NCI-H128 (cell line): ENCODE data around the gene NTN5.
"Not testable (repeated sequence)": the region's sequence is repeated elsewhere in the genome, so short reads cannot be mapped to it uniquely, and the experiment has no call there.

Source experiments
- DNase-seq: peaks from one replicate; lab custom pipeline; 2025; ENCODE audit not compliant: unreplicated experiment; lab: John Stamatoyannopoulos, UW

Gene NTN5

DNA sequence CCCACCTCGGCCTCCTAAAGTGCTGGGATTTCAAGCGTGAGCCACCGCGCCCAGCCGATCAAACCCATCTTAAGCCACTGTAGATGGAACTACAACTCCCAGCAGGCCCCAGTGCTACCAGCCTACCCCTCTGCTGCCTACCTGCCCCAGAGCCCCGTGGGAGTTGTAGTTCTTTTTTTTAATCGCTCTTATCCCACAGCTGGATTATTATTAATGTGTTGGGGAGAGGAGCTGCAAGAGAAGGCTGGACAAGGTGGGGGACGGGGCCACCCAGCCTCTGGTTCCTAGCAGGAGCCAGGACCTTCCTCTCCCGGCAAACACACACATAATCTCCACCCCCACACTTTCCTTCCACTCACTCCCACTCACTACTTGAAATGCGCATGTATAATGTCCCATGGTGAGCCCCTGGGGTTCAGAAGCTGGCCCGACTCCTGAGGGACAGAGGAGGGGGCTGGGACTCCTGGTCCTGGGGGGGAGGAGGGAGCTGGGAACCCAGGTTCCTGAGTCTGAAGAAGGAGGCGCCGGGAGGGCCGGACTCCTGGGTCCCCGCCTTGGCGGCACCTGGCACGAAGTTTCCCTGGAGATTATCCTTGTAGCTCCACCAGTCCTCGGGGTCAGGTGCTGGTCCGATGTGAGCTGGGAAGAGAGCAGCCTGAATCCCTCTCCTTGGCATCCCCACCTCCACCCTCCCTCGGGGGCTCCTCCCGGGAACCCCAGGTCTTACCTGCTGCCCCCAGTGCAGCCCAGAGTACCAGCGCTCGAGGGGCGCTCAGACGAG is 27.8 kb downstream of the NTN5 start:
- peak; percentile 16 for DNase-seq

DNA sequence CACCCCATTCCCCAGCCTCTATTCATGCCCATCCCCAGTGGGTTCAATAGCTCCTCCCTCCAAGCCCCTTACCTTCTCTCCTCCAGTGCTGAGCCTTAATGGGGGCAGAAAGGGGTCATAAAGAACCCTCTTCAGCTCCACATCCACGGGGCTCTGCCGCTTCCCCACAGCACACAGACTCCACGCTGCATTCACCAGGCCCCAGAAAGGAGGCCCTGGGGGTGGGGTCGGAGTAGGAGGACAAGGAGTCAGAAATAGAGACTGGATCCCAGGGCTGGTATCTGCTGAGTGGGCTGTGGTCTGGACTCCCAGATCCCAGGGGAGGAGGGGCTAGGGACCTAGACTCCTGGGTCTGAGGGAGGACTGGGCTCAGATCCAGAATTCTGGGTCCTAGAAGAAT is 28.5 kb downstream of the NTN5 start:
- no peak for DNase-seq

- no peak for DNase-seq
Observed at GRCh38 chr19:48642862-48643261, 30.0 kb downstream of the NTN5 start.

DNA sequence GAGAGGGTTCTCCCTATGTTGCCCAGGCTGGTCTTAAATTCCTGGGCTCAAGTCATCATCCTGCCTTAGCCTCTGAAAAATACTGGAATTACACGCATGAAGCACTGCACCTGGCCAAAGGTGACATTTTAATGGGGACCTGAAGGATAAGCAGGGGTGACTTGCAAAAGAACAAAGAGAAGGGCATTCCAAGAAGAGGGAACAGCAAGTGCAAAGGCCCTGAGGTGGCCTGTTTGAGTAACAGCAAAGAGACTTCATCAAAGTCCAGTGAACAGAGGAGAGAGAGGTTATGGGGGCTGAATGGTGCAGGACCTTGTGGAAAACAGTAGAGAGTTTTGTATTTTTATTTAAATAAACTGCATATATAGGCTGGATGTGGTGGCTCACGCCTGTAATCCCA is 31.0 kb downstream of the NTN5 start:
- no peak for DNase-seq

DNA sequence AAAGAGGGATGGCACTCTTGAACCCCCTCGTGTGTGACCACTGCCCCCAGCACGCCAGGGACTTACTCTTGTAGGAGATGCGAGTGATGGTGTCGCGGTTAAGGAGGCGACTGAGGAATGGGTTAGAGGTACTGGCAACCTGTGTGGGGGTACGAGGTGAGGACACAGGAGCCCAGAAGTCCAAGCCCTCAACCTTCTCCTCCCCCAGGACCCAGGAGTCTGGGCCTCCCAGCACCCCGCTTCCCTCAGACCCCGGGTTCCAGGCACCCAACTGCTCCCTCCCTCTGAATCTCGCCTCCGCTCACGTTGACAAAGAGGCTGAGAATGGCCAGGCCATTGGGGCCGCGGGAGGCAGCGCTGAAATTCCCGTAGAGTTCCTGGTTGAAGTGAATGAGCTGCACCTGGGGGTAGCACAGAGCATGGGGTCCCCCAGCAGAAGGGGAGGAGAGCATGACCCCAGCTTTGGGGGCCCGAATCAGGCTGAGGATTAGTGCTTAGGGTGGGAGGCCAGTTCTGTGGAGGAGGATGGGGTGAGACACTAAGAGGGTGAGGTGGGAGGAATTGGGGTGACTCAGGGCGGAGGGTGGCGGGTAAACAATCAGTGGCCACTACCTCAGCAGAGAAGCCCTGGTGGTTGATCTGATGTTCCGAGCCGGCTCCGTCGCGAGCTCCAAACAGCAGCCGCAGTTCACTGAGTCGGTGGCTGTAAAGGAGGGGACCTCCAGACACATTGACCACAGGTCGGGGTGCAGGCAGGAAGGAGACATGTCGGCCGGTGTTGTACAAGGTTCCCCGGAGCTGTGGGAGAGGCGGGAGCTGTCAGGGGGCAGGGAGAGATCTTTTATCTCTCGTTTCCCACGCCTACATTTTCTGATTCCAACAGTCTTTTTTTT is 33.1 kb downstream of the NTN5 start:
- DNase-seq: no peak

DNA sequence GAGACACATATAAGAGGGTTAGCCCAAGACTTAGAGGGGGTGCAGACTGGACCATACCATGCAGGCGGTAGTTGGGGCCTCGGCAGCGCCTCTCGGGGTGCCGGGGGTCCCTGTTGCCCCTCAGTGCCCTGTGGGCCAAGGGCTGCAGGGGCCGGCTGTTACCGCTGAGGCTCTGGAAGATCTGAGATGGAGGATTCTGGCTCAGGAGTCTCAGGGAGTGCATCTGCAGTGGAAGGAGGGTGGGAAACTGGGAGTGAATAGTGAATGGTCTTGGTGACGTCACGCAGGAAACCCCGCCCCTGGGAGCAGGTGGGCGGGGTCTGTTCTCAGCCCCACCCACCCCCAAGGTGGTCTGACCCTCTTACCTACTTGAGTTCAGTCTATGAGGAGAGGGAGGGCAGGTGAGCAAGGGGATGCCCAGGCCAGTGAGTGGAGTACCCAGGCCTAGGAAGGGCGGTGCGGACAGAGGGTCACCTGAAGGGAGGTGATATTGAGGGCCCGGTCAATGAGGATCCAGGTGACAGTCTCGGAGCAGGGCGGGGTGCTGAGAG is 33.9 kb downstream of the NTN5 start:
- no peak for DNase-seq

DNA sequence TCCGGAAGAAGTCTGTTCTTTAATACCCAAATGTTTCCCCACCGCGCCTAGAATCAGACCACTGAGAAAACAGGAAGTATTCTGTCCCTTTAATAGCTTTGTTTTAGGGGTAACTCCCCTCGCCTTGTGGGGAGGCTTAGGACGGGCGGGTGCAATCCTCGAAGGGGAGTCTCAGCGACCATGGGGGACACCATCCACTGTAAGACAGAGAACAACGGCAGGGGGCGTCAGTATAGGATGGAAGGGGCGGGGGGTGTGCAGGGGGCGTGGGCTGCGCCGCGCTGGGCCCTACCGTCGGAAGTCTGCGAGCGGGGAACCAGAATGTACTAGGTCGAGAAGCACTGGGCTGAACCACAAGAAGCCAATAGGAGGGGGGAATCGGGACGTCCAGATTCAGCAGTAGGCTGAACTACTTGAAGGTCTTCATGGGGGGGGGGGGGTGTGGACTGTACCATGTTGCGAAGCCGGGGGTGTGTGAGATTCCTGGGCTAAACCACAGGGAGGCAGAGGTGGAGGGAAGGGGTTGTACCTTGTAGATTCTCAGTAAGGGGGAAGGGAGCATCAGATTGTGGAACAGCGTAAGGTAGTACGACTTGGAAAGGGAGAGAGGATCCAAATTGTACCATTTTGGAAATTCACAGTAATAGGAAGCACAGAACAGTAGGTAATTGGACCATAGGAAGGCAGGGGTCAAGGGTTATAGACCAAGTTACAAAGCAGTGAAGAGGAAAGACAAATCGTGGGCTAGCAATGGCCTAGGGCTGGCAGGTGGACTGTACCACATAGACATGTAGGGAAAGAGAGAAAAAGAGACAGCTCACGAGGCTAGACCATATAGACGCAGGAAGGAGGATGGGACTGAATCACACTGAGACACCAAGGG is 34.6 kb downstream of the NTN5 start:
- peak; percentile 69 for DNase-seq

DNA sequence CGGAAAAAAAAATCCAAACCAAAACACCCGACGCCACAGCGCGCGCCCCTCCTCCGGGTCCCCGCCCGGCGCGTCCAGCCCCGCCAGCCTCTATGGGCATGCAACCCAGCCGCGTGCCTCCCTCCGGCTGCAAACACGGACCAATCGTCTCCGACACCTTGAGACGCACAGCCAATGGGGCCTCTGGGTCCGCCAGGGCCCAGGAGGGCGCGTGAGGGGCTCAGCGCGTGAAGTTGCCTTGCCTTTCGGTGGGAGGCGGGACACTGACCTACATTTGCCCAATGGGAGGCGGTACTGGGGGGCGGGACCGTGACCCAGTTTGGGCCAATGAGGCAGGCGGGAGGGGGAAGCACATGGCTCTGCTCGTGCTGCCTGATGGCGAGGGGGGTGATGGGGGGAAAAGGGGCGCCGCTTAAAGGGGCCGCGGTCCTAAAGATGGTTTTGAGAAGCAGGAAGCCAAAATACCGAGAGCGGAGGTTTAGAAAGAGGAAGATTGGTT is 35.3 kb downstream of the NTN5 start:
- DNase-seq: peak; percentile 98

- DNase-seq: no peak
Observed at GRCh38 chr19:48636859-48637448, 35.9 kb downstream of the NTN5 start, which contains the start of gene DBP. DBP (minus strand) TSS chr19:48637379; CDS start chr19:48636994, 385 bp downstream.

DNA sequence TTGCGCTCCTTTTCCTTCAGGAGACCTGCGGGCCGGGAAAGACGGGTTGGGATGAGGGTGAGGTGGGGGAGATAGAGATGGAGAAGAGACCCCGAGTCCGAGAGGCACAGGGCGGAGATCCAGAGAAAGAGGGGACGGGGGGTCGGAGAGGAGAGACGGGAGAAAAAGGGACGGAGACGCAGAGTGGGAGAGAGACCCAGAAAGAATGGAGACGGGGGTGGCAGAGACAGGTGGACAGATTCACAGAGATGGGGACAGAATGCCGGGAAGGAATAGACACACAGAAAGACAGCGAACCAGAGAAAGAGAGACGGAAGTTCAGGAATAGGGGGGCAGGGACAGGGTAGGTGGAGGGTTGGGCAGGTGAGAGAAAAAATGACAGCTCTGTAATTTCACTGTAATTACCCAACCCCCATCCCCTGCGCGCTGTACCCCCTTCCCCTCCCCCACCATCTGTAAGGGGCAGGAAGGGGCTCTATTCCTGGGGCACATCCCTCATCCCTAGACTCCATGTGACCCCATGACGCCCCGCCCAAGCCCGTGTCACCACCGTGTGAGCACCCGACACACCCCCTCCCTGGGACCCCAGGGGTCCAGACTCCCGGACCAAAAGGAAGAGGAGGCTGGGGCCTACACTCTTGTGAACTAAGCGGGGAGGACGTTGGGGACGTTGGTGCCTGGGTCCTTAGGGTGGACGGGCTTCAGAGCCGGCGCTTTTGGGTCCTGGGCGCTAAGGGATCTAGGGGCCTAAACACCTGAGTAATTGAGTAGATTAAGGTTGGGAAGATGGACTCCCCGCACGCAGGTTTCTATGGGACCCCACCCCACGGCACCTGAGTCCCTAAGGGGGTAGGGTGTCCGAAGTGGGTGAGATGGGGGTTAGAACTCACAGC is 36.6 kb downstream of the NTN5 start:
- DNase-seq: no peak

DNA sequence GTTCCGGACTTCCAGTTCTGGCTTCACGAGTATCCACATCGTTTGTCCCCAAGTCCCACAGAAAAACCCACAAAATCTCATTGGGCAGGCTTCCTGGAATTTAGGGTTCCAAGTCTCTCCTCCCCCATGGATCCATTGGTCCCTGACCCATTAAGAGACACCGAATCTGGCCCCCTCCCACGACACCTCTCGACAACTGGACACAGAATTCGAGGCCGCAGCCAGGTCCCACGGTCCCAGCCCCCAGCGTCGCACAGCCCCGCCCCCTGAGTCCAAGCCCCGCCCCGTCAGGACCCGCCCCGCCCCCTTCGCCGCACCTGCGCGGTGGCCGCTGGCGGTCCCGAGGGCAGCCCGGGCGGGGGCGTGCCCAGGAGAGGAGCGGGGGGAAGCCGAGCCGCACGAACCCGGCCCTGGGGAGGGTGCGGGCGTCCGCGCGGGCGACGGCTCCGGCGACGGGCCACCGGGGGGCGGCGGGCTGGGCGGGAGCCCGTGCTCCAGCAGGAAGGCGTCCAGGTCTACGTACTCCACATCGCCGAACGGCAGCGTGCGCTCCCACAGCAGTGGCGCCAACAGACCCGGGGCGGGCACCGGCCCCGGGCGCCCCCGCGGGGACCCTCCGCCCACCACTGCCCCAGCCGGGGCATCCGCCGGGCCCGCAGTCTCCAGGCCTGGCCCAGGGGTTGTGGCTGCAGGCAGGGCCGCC is 37.4 kb downstream of the NTN5 start:
- DNase-seq: no peak

- peak; percentile 90 for DNase-seq
Observed at GRCh38 chr19:48634424-48635262, 38.2 kb downstream of the NTN5 start.

- DNase-seq: no peak
Observed at GRCh38 chr19:48634036-48634342, 38.8 kb downstream of the NTN5 start.

- no peak for DNase-seq
Observed at GRCh38 chr19:48633148-48634035, 39.4 kb downstream of the NTN5 start.

GRCh38 chr19:48632692-48633147 is 40.1 kb downstream of the NTN5 start:
- DNase-seq: no peak

DNA sequence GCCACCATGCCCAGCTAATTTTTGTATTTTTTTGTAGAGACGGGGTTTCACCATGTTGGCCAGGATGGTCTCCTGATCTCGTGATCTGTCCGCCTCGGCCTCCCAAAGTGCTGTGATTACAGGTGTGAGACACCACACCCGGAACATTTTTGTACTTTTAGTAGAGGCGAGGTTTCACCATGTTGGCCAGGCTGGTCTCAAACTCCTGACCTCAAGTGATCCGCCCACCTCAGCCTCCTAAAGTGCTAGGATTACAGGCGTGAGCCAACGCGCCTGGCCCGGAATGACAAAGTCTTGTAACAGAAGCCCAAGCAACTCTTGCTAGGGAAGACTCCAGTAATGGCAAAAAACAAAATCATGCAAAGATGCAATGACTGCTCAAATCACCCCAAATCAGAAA is 40.5 kb downstream of the NTN5 start:
- DNase-seq: not testable (repeated sequence)

DNA sequence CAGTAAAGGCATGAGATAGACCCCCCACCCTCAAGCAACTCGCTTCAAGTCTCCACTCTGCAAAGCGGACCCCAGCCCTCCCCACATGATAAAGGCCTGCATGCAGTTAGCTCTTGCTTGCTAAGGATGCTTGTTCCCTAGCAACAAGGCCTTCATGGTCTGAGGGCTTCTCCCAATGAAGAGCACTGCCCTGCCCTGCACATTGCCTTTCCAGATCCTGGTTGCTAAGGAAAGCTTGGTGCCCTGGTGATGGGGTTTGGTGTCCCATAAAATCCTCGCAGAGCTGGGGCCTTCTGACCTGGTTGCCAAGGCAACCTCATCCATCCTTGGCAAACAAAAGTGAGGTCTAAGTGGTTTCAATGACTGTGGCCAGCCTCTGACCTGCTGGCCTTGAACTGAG is 41.6 kb downstream of the NTN5 start:
- no peak for DNase-seq
